Thoracic aorta (tissue), 2 donors: ENCODE data around the gene LTK. TPM values are rescaled to one million over a fixed set of nuclear protein-coding genes. Genes with fewer than 3 reads are reported as not detected.
A peak's percentile ranks its signal among the peaks of the same experiment; 100 is the strongest.

Source experiments
- ATAC-seq: fragments of 150-250 bp; one replicate; pipeline ENCODE4 v1.8.0; 2017; ENCODE audit warnings: low read depth; ENCODE audit not compliant: insufficient number of reproducible peaks, low FRiP score
- DNase-seq: peaks from one replicate; pipeline ENCODE4 v3.0.0-alpha.2; 2020; ENCODE audit warnings: low spot score
- H3K27ac ChIP-seq, 2 donors: fragments of 200-600 bp; sonication (generic); 1 replicate in 1 of 2; 2 replicates in 1 of 2; pipeline ENCODE4 v1.5.1; 2016; ENCODE audit warnings: mild to moderate bottlenecking in 2 of 2, moderate library complexity in 2 of 2
- H3K27me3 ChIP-seq: fragments of 200-600 bp; sonication (generic); replicated peaks from 2 replicates; pipeline ENCODE4 v1.6.0; 2016; ENCODE audit warnings: mild to moderate bottlenecking; ENCODE audit not compliant: insufficient read depth
- H3K36me3 ChIP-seq: fragments of 200-600 bp; sonication (generic); one replicate; pipeline ENCODE4 v1.5.1; 2016
- H3K4me1 ChIP-seq, 2 donors: fragments of 200-600 bp; sonication (generic); 1 replicate in 1 of 2; 2 replicates in 1 of 2; pipeline versions ENCODE4 v1.5.1 to v1.6.0; 2016; ENCODE audit warnings: low read depth in 2 of 2, mild to moderate bottlenecking in 1 of 2; ENCODE audit not compliant: control insufficient read depth in 1 of 2
- H3K4me3 ChIP-seq: fragments of 200-600 bp; sonication (generic); 2 replicates; pipeline ENCODE4 v1.5.1; 2016; ENCODE audit warnings: mild to moderate bottlenecking
- H3K9me3 ChIP-seq: fragments of 200-600 bp; sonication (generic); 2 replicates; pipeline ENCODE4 v1.5.1; 2016
- CTCF ChIP-seq: fragments of 200-600 bp; sonication (generic); IDR thresholded peaks from one replicate; pipeline ENCODE4 v1.5.1; 2019; ENCODE audit warnings: antibody characterized with exemption
- total RNA-seq, 2 donors: library from RNA; depleted of rRNA; stranded (reverse); fragments of >200 nt; gene quantifications; one replicate each; pipeline versions ENCODE4 v1.1.0 to v1.2.3, GENCODE V29; 2016

The LTK gene
- total RNA-seq, 2 donors from 2014 or later: 0.35 to 0.81 TPM

- DNase-seq (no peak), ATAC-seq (no peak)
- H3K4me3 ChIP-seq: peak overlapping the region; percentile 62
- H3K27ac ChIP-seq: no peak overlapping the region
- no peaks in the 10 kb centered on the region for H3K27me3 ChIP-seq
- no peaks in the 10 kb centered on the region for H3K36me3 ChIP-seq
- no peaks in the 10 kb centered on the region for H3K9me3 ChIP-seq
- H3K4me1 ChIP-seq: peaks cover 14 to 15% of the 10 kb centered on the region in 2 donors
- no peak for TF ChIP-seq CTCF
Observed at GRCh38 chr15:41502795-41503668, 10.6 kb downstream of the LTK start.

- H3K4me3 ChIP-seq: peak overlapping the region; percentile 62
- no peaks in the 10 kb centered on the region for H3K27me3 ChIP-seq
- no peak for DNase-seq
- no peak overlapping the region for H3K27ac ChIP-seq
- H3K36me3 ChIP-seq: no peaks in the 10 kb centered on the region
- peaks cover 14 to 15% of the 10 kb centered on the region in 2 donors for H3K4me1 ChIP-seq
- H3K9me3 ChIP-seq: no peaks in the 10 kb centered on the region
- no peak for TF ChIP-seq CTCF
- no peak for ATAC-seq
Observed at GRCh38 chr15:41501931-41502794, 11.5 kb downstream of the LTK start.

GRCh38 chr15:41501191-41501917 is 12.3 kb downstream of the LTK start:
- H3K4me3 ChIP-seq: peak overlapping the region; percentile 62
- H3K36me3 ChIP-seq: no peaks in the 10 kb centered on the region
- no peak for TF ChIP-seq CTCF
- no peak for ATAC-seq
- no peak overlapping the region for H3K27ac ChIP-seq
- H3K4me1 ChIP-seq: peaks cover 14 to 15% of the 10 kb centered on the region in 2 donors
- no peak for DNase-seq
- no peaks in the 10 kb centered on the region for H3K27me3 ChIP-seq
- no peaks in the 10 kb centered on the region for H3K9me3 ChIP-seq

GRCh38 chr15:41499109-41499851 is 14.3 kb downstream of the LTK start:
- TF ChIP-seq CTCF: no peak
- no peak for DNase-seq
- no peak for ATAC-seq
- no peaks in the 10 kb centered on the region for H3K9me3 ChIP-seq
- H3K4me3 ChIP-seq: no peak overlapping the region
- H3K27me3 ChIP-seq: peaks cover 7% of the 10 kb centered on the region
- H3K4me1 ChIP-seq: peaks cover 23 to 27% of the 10 kb centered on the region in 2 donors
- H3K27ac ChIP-seq: no peak overlapping the region
- no peaks in the 10 kb centered on the region for H3K36me3 ChIP-seq
